OCI-LY3 (cell line): ENCODE data around the gene ACSL4.

Source experiments
- CTCF ChIP-seq: fragments of 200-600, 300-600 bp; sonication (generic); IDR thresholded peaks from 2 replicates; pipeline ENCODE4 v1.5.1; 2014; ENCODE audit warnings: antibody characterized with exemption, low read length, low read depth
- EZH2phosphoT487 ChIP-seq: fragments of 200-600 bp; shearing (Covaris generic); IDR thresholded peaks from 2 replicates; pipeline ENCODE4 v1.6.1; 2018; ENCODE audit warnings: antibody characterized with exemption, mixed run types, low read depth

DNA sequence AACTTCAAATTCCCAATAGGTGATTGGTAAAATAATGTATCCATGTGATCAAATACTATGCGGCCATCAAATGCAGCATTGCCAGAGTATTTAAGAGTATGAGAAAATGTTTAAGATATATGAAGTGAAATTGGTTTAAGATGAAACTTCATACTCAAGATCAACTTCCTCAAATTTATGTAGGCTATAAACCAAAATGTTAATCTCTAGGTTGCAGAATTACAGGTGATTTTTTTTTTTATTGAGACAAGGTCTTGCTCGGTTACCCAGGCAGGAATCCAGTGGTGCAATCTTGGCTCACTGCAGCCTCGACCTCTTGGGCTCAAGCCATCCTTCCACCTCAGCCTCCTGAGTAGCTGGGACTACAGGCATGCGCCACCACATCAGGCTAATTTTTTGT is 25.3 kb downstream of the ACSL4 start:
- TF ChIP-seq CTCF, result no peak
- TF ChIP-seq EZH2phosphoT487, result no peak
